ENCODE measurements around the gene UGT8. TPM values are rescaled to one million over a fixed set of nuclear protein-coding genes. Genes with fewer than 3 reads are reported as not detected.

The UGT8 gene
- total RNA-seq, 1 experiment from 2014 or later = 1.2 TPM

DNA sequence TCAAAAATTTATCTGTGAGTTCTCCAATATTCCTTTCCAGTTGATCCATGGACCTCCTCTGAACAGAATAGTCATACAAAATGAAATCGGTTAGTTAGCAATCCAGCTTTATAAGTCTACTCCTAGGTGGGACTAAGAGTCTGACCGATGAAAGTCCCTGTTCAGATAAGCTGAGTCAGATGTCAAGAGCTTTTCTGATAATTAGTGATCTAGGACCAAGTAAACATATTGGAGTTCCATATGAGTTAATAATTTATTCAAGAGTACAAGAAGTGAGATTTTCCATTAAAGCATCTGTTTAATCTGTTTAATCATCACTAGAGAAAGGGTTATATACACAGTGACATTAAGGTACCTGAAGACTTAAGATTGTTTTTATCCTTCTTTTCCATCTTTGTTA lies 74.7 kb downstream of the UGT8 start:
- TF ChIP-seq, protein P1, sequence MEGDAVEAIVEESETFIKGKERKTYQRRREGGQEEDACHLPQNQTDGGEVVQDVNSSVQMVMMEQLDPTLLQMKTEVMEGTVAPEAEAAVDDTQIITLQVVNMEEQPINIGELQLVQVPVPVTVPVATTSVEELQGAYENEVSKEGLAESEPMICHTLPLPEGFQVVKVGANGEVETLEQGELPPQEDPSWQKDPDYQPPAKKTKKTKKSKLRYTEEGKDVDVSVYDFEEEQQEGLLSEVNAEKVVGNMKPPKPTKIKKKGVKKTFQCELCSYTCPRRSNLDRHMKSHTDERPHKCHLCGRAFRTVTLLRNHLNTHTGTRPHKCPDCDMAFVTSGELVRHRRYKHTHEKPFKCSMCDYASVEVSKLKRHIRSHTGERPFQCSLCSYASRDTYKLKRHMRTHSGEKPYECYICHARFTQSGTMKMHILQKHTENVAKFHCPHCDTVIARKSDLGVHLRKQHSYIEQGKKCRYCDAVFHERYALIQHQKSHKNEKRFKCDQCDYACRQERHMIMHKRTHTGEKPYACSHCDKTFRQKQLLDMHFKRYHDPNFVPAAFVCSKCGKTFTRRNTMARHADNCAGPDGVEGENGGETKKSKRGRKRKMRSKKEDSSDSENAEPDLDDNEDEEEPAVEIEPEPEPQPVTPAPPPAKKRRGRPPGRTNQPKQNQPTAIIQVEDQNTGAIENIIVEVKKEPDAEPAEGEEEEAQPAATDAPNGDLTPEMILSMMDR (conservative IDR thresholded peaks at IDR 0.05; ENCODE audit: low read depth, low read length) = no peak
- no peak for TF ChIP-seq EZH2 (IDR thresholded peaks at IDR 0.05; ENCODE audit: borderline replicate concordance, low read depth, low read length, poor library complexity, severe bottlenecking)
- BruUV-seq (replicated peaks) = no TSS peak
- H3K27me3 ChIP-seq (replicated peaks; ENCODE audit: insufficient read depth, low read depth, low read length, poor library complexity) = no peaks in the 10 kb centered on the region
- no peaks in the 10 kb centered on the region for H3K36me3 ChIP-seq (ENCODE audit: insufficient read depth, low read length, poor library complexity, severe bottlenecking)
- no peak overlapping the region for H3K4me3 ChIP-seq (ENCODE audit: low read depth, low read length, poor library complexity, severe bottlenecking)
- DNase-seq (ENCODE audit: low spot score) = no peak
- H3K9me3 ChIP-seq (ENCODE audit: low read depth, low read length, poor library complexity, severe bottlenecking) = no peaks in the 10 kb centered on the region
- H3K27ac ChIP-seq (ENCODE audit: low read depth, low read length, poor library complexity, severe bottlenecking) = no peak overlapping the region
- ChIA-PET CTCF (no interaction called here), POLR2A (ENCODE audit: low non-redundant PET) (no interaction called here)
- no peaks in the 10 kb centered on the region for H3K4me1 ChIP-seq (ENCODE audit: insufficient read depth, low read length, poor library complexity, severe bottlenecking)
- intact Hi-C loops (cut with micrococcal nuclease; ENCODE audit: unreplicated experiment) = no loop called here

DNA sequence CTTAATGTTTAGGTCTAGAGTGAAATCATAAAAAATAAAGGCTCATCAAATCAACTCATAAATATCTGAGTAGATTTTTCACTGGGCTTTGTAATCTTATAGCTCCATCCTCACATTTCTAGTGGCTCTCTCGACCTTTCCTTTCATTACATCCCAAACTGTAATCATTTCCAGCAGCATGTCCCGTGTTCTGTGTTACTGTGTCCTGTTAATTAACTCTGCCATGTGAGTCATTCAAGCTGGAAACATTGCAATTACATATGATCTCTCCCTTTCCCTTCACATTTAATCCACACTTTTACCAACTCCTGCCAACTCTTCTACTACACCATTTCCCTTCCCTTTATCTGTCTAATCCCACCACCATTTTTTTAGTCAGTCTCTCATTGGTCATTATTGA lies 75.5 kb downstream of the UGT8 start:
- Histone ChIP-seq H3K27me3 (replicated peaks; ENCODE audit: insufficient read depth, low read depth, low read length, poor library complexity) (no peaks in the 10 kb centered on the region), H3K36me3 (ENCODE audit: insufficient read depth, low read length, poor library complexity, severe bottlenecking) (no peaks in the 10 kb centered on the region), H3K4me1 (ENCODE audit: insufficient read depth, low read length, poor library complexity, severe bottlenecking) (no peaks in the 10 kb centered on the region), H3K9me3 (ENCODE audit: low read depth, low read length, poor library complexity, severe bottlenecking) (no peaks in the 10 kb centered on the region), H3K27ac (ENCODE audit: low read depth, low read length, poor library complexity, severe bottlenecking) (no peak overlapping the region), H3K4me3 (ENCODE audit: low read depth, low read length, poor library complexity, severe bottlenecking) (no peak overlapping the region)
- no TSS peak for BruUV-seq (replicated peaks)
- ChIA-PET POLR2A (ENCODE audit: low non-redundant PET) (no interaction called here), CTCF (no interaction called here)
- TF ChIP-seq EZH2 (IDR thresholded peaks at IDR 0.05; ENCODE audit: borderline replicate concordance, low read depth, low read length, poor library complexity, severe bottlenecking) = no peak
- TF ChIP-seq, protein P1 (conservative IDR thresholded peaks at IDR 0.05; ENCODE audit: low read depth, low read length) = no peak
- intact Hi-C loops (cut with micrococcal nuclease; ENCODE audit: unreplicated experiment) = no loop called here
- no peak for DNase-seq (ENCODE audit: low spot score)

- Histone ChIP-seq H3K9me3 (ENCODE audit: low read depth, low read length, poor library complexity, severe bottlenecking) (no peaks in the 10 kb centered on the region), H3K4me1 (ENCODE audit: insufficient read depth, low read length, poor library complexity, severe bottlenecking) (no peaks in the 10 kb centered on the region), H3K36me3 (ENCODE audit: insufficient read depth, low read length, poor library complexity, severe bottlenecking) (no peaks in the 10 kb centered on the region), H3K4me3 (ENCODE audit: low read depth, low read length, poor library complexity, severe bottlenecking) (no peak overlapping the region), H3K27me3 (replicated peaks; ENCODE audit: insufficient read depth, low read depth, low read length, poor library complexity) (no peaks in the 10 kb centered on the region), H3K27ac (ENCODE audit: low read depth, low read length, poor library complexity, severe bottlenecking) (no peak overlapping the region)
- DNase-seq (ENCODE audit: low spot score) = no peak
- CTCF ChIA-PET = no interaction called here
- no TSS peak for BruUV-seq (replicated peaks)
- intact Hi-C loops (cut with micrococcal nuclease; ENCODE audit: unreplicated experiment) = no loop called here
- TF ChIP-seq EZH2 (IDR thresholded peaks at IDR 0.05; ENCODE audit: borderline replicate concordance, low read depth, low read length, poor library complexity, severe bottlenecking) = no peak
- TF ChIP-seq, protein P1 (conservative IDR thresholded peaks at IDR 0.05; ENCODE audit: low read depth, low read length) = no peak
- POLR2A ChIA-PET (ENCODE audit: low non-redundant PET) = no interaction called here
These were observed 78.9 kb downstream of the UGT8 start for GRCh38 chr4:114677346-114677979.
